Left lung (tissue), 10 donors: Measurements from ENCODE around the gene UQCC5. TPM values are rescaled to one million over a fixed set of nuclear protein-coding genes. Genes with fewer than 3 reads are reported as not detected.
A peak's percentile ranks its signal among the peaks of the same experiment; 100 is the strongest.

ENCODE experiments used
- ATAC-seq: fragments of 200-7000 bp; cut with Tn5 transposase; one replicate; pipeline ENCODE4 v1.9.1; 2020; ENCODE audit warnings: moderate library complexity
- DNase-seq, 4 donors: peaks; one replicate each; pipeline ENCODE4 v3.0.0-alpha.2; 2013 to 2020
- H3K27ac ChIP-seq, 2 donors: fragments of 200-600 bp; sonication (generic) in 1 of 2; one replicate each; pipeline versions ENCODE4 v1.5.0 to v1.8.0; 2020 to 2021
- H3K27me3 ChIP-seq, 2 donors: fragments of 200-600 bp; sonication (generic) in 1 of 2; one replicate each; pipeline versions ENCODE4 v1.5.0 to v1.8.0; 2020 to 2021
- H3K36me3 ChIP-seq, 2 donors: fragments of 200-600 bp; sonication (generic) in 1 of 2; one replicate each; pipeline versions ENCODE4 v1.5.0 to v1.8.0; 2020 to 2021
- H3K4me1 ChIP-seq, 2 donors: fragments of 200-600 bp; one replicate each; pipeline ENCODE4 v1.8.0; 2021
- H3K4me3 ChIP-seq, 2 donors: fragments of 200-600 bp; sonication (generic) in 1 of 2; one replicate each; pipeline versions ENCODE4 v1.5.0 to v1.8.0; 2020 to 2021; ENCODE audit warnings: mild to moderate bottlenecking in 1 of 2
- H3K9me3 ChIP-seq, 2 donors: fragments of 200-600 bp; sonication (generic) in 1 of 2; one replicate each; pipeline versions ENCODE4 v1.5.0 to v1.8.0; 2020 to 2021
- CTCF ChIP-seq, 2 donors: fragments of 200-600 bp; sonication (generic) in 1 of 2; IDR thresholded peaks; one replicate each; pipeline versions ENCODE4 v1.5.0 to v1.8.0; 2021; ENCODE audit warnings: antibody characterized with exemption in 2 of 2
- intact Hi-C, 2 donors: fragments of 100-400 bp; cut with DNase I; formaldehyde crosslinking; loops; one replicate each; pipeline versions ENCODE4 v1.11.2 to v1.14.2; 2022
- polyA plus RNA-seq, 6 donors: library from polyadenylated mRNA; unstranded; fragments of 120-200 nt; gene quantifications; one replicate each; pipeline ENCODE4 v1.2.1, GENCODE V29; 2013; ENCODE audit not compliant: insufficient read length in 6 of 6
- total RNA-seq, 2 donors: library from RNA; stranded (reverse); fragmentation: NEBNext Ultra II Directional; extraction: Animal tissue kit (Norgen Biotek cat#: 25700); gene quantifications; one replicate each; pipeline ENCODE4 v1.2.1, GENCODE V29; 2021
- donor health status: DM: no; HTN: yes; CAD: no.
- donor health status: DM: no; HTN: no; CAD: no.

The UQCC5 gene
- total and polyA plus RNA-seq, 8 donors: 9.6 to 20.4 (median 17.2) TPM

GRCh38 chr3:52551118-52551517, 14.7 kb downstream of the UQCC5 start:
- H3K27me3 ChIP-seq: no peaks in the 10 kb centered on the region
- H3K4me3 ChIP-seq: no peak overlapping the region
- TF ChIP-seq CTCF (IDR thresholded peaks at IDR 0.05): no peak
- no peak for DNase-seq
- ATAC-seq: peak; percentile 38
- no peaks in the 10 kb centered on the region for H3K9me3 ChIP-seq
- intact Hi-C loops: no loop called here
- H3K36me3 ChIP-seq: peaks cover 0 to 95% of the 10 kb centered on the region in 2 donors
- H3K4me1 ChIP-seq: no peaks in the 10 kb centered on the region
- no peak overlapping the region for H3K27ac ChIP-seq

- DNase-seq (no peak), ATAC-seq (peak; percentile 84)
- Histone ChIP-seq H3K9me3 (no peaks in the 10 kb centered on the region), H3K4me3 (no peak overlapping the region), H3K36me3 (peaks cover 0 to 92% of the 10 kb centered on the region in 2 donors), H3K4me1 (no peaks in the 10 kb centered on the region), H3K27me3 (no peaks in the 10 kb centered on the region), H3K27ac (no peak overlapping the region)
- intact Hi-C loops: no loop called here
- no peak for TF ChIP-seq CTCF (IDR thresholded peaks at IDR 0.05)
These were observed 15.7 kb downstream of the UQCC5 start for GRCh38 chr3:52552089-52552488.

DNA sequence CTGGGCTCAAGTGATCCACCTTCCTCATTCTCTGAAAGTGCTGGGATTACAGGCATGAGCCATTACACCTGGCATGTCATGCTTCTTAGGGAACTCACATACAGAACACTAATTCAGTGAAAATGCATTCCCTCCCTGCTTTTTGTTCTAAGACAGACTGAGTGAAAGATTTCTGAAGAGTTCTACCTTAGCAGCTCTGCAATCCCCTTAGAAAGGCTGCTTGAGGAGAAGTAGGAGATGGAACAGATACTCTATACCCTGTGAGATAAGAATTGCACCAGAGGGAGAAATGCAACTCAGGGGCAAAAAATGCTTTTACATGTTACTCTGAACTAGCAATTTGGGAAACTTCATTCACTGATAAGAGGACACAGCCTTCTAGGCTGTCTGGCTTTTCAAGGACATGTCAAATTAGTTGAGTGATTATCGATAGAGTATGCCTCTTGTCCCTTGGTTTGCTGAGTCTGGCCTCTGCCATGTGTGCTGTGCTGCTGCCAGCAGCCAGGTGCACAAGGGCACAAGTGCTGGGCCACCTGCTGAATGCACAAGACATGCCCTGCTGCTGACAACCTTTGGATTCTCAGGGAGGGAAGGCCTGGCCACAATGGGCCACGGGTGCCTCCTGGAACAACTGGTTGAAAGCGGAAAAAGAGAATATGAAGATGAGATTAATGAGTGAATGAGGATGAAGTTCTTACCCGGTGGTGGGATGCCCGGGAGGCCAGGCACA, 17.8 kb downstream of the UQCC5 start:
- no peaks in the 10 kb centered on the region for H3K27me3 ChIP-seq
- DNase-seq: no peak
- H3K27ac ChIP-seq: no peak overlapping the region
- H3K4me3 ChIP-seq: no peak overlapping the region
- TF ChIP-seq CTCF (IDR thresholded peaks at IDR 0.05): no peak
- no peaks in the 10 kb centered on the region for H3K9me3 ChIP-seq
- ATAC-seq: no peak
- H3K4me1 ChIP-seq: no peaks in the 10 kb centered on the region
- intact Hi-C loops: no loop called here
- peaks cover 0 to 92% of the 10 kb centered on the region in 2 donors for H3K36me3 ChIP-seq

DNA sequence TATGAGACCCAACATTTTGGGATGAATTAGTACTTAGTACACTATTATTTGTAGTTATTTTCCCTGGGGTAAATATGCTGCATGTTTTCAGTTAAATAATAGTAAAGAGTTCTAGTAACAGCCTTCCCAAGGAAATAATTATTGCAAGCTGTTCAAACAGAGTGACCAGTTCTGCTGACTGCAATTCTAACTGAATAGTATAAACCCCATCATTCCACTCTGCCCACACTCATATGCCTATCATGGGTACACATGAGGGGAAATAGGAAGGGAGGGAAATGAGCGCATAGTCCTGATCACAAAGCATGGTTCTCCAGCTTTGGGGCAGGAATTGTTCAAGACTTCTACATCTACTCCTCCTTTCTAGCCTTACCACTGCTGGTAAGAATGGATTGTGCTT, 18.7 kb downstream of the UQCC5 start:
- Histone ChIP-seq H3K27ac (no peak overlapping the region), H3K4me1 (no peaks in the 10 kb centered on the region), H3K36me3 (peaks cover 0 to 92% of the 10 kb centered on the region in 2 donors), H3K9me3 (no peaks in the 10 kb centered on the region), H3K4me3 (no peak overlapping the region), H3K27me3 (no peaks in the 10 kb centered on the region)
- ATAC-seq (no peak), DNase-seq (no peak)
- TF ChIP-seq CTCF (IDR thresholded peaks at IDR 0.05): no peak
- intact Hi-C loops: no loop called here

DNA sequence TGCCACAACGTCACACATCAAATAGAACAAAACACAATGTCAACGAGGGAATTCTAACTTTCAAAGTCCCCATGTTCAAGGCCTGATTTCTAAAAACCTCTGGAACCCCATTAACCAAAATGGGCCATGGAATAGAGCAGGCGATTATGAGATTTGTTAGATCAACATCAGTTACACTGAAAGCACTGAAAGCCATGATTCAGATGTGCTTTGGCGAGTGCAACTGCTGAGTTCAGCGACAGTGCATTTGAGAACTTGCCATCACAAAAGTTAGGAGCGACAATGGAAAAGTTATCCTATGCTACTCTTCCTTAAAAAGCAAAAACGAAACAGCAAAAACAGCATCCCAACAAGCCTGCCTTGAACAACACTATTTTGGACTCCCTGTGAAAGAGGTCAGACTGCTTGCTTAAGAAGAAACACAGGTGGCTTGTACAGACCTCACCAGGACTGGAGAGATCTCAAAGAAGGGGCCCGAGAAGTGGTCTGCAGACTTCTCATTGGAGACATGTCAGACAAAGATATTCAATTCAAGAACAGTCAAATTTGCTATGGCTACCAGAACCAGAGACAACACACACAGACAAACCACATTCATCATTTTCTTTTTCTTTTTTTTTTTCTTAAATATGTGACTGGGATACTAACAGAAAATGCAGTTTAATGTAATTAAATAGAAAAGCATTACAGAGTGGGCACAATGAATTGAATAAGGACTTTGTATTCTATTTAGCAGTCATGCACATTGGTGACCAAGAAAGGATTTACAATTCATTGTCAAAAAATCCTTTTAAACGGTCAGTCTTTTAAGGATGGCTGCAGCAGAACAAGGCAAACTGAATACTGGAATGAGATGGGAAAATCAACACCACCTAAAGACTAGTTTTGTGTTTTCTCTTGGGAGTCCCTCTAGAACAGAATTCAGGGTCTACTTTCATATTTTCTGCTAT, 20.9 kb downstream of the UQCC5 start:
- intact Hi-C loops: no loop called here
- Histone ChIP-seq H3K27ac (no peak overlapping the region), H3K36me3 (peaks cover 0 to 92% of the 10 kb centered on the region in 2 donors), H3K27me3 (no peaks in the 10 kb centered on the region), H3K9me3 (no peaks in the 10 kb centered on the region), H3K4me1 (no peaks in the 10 kb centered on the region), H3K4me3 (no peak overlapping the region)
- DNase-seq (no peak), ATAC-seq (no peak)
- no peak for TF ChIP-seq CTCF (IDR thresholded peaks at IDR 0.05)
